LNCaP clone FGC (cell line): Measurements from ENCODE around the gene FGGY.

Experiments used
- DNase-seq: peaks from one replicate; pipeline ENCODE4 v3.0.0-alpha.2; 2011; ENCODE audit warnings: low read depth
- H3K4me3 ChIP-seq: 2 replicates; pipeline ENCODE4 v1.5.1; 2011; ENCODE audit warnings: mild to moderate bottlenecking, low read depth, low read length, control low read depth
- TF ChIP-seq, protein P1 (sequence below): IDR thresholded peaks from 2 replicates; pipeline ENCODE4 v1.5.1; 2012; ENCODE audit warnings: mild to moderate bottlenecking; ENCODE audit not compliant: control insufficient read depth, insufficient read depth; ENCODE audit errors: extremely low read depth

FGGY gene

DNA sequence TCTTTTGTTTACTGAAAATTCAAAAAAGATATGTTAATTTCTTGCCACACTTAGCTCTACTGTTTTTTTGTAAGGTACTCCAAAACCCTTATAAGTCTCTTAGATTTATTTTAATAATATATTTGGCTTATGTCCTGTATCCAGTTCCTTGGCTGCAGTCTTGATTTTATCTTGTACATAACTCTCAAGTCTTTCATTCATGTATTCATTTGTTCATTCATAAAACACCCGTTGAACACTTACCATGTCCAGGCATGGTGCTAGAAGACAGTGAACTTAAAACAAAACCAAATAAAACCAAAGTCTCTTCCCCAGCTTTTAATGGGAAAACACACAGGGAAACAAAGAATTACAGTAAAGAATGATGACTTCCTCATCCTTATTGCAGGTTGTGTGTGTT lies 215.8 kb downstream of the FGGY start:
- DNase-seq = no peak
- TF ChIP-seq, protein P1, sequence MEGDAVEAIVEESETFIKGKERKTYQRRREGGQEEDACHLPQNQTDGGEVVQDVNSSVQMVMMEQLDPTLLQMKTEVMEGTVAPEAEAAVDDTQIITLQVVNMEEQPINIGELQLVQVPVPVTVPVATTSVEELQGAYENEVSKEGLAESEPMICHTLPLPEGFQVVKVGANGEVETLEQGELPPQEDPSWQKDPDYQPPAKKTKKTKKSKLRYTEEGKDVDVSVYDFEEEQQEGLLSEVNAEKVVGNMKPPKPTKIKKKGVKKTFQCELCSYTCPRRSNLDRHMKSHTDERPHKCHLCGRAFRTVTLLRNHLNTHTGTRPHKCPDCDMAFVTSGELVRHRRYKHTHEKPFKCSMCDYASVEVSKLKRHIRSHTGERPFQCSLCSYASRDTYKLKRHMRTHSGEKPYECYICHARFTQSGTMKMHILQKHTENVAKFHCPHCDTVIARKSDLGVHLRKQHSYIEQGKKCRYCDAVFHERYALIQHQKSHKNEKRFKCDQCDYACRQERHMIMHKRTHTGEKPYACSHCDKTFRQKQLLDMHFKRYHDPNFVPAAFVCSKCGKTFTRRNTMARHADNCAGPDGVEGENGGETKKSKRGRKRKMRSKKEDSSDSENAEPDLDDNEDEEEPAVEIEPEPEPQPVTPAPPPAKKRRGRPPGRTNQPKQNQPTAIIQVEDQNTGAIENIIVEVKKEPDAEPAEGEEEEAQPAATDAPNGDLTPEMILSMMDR = no peak
- no peak overlapping the region for H3K4me3 ChIP-seq

DNA sequence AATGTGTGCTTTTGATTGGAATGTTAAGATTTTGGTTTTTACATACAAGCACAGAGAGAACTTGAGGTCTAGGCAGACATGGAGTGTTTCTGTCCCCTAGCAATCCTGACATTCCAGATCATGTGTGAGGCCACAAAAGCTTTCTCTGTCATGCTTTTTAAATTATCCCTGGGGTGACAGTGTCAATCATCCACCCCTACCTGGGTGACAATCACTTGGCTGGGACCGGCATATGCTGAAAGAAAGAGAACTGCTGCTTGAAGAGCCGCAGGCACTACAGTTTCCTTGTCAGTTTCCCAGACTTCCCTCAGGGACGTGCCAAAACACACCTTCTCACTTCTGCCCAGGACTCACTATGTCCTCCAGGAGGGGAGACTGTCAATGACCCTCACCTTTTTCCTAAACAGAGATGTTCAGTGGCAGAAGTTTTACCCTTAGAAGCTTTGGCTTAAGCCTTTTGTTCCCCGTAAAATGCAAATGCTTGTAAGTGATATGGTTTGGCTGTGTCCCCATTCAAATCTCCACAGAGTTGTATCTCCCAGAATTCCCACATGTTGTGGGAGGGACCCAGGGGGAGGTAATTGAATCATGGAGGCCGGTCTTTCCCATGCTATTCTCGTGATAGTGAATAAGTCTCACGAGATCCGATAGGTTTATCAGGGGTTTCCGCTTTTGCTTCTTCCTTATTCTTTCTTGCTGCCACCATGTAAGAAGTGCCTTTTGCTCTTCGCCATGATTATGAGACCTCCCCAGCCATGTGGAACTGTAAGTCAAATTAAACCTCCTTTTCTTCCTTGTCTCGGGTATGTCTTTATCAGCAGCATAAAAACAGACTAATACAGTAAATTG lies 217.4 kb downstream of the FGGY start:
- no peak overlapping the region for H3K4me3 ChIP-seq
- DNase-seq = no peak
- TF ChIP-seq, protein P1 = no peak

DNA sequence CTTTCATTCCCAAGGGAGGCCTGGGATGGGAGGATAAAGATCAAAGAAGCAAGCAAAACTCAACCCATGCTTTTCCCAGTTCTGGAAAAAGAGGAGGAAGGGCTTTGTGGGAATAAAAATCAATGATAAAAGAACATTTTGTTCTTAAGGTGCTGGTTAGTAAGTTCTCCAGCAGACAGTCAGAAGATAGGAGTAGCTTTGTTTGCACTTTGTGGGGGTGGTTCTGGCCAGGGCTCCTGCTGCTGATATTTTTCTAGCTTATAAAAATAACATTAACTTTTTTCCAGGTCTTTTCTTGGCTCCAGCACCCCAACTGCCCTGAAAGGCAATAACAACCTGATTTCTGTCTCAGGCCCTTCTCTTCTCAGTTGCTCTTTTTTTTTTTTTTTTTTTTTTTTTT lies 220.0 kb downstream of the FGGY start:
- no peak for DNase-seq
- TF ChIP-seq, protein P1 = no peak
- H3K4me3 ChIP-seq = no peak overlapping the region

DNA sequence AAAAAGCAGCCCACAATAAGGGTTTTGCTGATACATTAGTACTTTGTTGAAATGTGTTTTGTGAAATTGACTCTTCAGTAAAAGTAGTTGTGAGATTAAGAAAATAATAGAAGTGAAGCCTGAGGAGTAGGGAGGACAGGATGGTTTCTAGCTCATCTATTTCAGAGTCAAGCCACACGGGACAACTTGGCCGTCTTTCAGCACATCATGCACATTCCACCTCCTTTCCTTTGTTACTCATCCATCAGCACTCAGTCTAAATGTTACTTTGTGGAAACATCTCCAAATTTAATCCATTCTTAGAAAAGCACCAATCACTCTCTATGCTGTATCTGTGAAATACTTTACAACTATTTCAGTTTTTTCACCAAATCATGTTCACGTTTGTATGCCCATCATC lies 223.3 kb downstream of the FGGY start:
- no peak overlapping the region for H3K4me3 ChIP-seq
- no peak for DNase-seq
- TF ChIP-seq, protein P1 = no peak

DNA sequence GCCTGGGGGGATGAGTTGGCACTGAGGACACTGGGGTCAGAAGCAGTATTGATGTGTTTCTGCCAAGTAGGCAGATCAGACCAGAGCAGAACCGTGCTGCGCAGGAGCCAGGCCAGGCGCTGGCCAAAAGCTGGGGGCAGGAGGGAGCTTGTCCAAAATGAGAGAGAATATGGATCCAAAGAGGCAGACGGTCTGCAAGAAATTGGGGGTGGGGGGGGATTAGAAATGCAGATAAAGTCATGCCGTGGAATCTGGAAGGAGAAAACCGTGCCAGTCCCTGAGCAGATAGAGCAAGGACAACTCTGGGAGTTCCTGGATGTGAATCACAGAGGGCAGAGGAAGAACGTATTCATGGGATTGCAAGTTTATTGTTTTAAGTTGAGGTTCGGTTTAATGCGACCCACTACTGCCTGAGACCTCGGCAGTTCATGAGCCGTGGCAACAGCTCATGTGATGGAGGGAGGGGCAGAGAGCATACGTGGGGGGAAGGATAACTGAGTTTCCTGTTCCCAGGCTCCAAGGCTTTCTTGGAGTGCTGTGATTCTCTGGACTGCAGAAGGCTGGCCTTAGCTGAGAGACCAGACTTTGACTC lies 224.0 kb downstream of the FGGY start:
- TF ChIP-seq, protein P1 = no peak
- H3K4me3 ChIP-seq = no peak overlapping the region
- no peak for DNase-seq

DNA sequence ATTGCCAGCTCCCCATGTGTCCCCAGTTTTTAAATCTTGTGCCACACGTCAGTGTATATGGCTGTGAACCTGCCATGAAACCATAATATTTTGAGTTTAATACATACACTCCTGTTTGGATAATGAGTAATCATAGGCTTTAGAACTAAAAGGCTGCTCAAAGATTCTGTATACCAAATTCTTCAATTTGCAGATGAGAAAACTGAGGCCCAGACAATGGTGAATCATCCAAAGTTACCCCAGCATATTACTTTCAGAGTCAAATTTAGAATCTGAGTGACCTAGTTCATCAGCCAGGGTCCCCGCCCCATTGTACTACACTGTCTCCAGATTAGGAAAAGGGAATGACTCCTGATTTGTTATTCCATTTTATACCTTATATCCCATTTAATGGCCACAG lies 224.6 kb downstream of the FGGY start:
- TF ChIP-seq, protein P1 = no peak
- DNase-seq = no peak
- H3K4me3 ChIP-seq = no peak overlapping the region
